Activated CD8-positive, alpha-beta memory T cell treated with anti-CD3 and anti-CD28 coated beads for 36 hours (primary cell): ENCODE results near the gene PSMD12. TPM values are rescaled to one million over a fixed set of nuclear protein-coding genes. Genes with fewer than 3 reads are reported as not detected.
"Not testable (repeated sequence)": the region's sequence is repeated elsewhere in the genome, so short reads cannot be mapped to it uniquely, and the experiment has no call there.

Source experiments
- CTCF ChIA-PET: fragments of 350-600 bp; sonication (Branson Sonifier 250); formaldehyde crosslinking; loops from one replicate; lab custom pipeline; 2021; ENCODE audit warnings: antibody characterized with exemption; lab: Charles Lee
- POLR2A ChIA-PET: fragments of 350-600 bp; sonication (Branson Sonifier 250); formaldehyde crosslinking; loops from one replicate; lab custom pipeline; 2021; ENCODE audit warnings: antibody characterized with exemption; lab: Charles Lee
- total RNA-seq, 2 experiments: library from RNA; stranded (reverse); gene quantifications; one replicate each; pipeline ENCODE4 v1.2.3, GENCODE V29; 2021

PSMD12 gene
- total RNA-seq, 2 experiments from 2014 or later, result 105 to 106 TPM

DNA sequence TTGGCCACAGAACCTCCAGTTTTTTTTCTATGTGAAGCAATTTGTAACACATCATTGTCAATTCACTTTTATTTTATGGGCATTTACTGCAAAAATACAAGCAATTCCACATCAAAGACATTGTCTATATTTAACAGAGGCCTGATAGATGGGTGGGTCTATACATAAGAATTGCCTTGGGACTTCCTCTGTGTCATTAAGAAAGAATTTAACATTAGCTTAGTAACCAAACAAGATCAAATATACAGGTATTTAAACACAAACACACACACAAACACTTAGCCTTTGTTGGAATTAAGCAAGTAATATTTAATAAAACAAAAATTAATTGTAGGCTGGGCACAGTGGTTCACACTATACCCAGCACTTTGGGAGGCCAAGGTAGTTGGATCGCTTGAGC, 6.4 kb upstream of the PSMD12 start:
- CTCF ChIA-PET, result interaction anchor here (0.6 to 1.3 kb wide), 3 partner anchors 103 to 282 kb away, joined by 3 to 4 read pairs (median 3); no protein-coding TSS in a partner anchor
- POLR2A ChIA-PET, result no interaction called here

DNA sequence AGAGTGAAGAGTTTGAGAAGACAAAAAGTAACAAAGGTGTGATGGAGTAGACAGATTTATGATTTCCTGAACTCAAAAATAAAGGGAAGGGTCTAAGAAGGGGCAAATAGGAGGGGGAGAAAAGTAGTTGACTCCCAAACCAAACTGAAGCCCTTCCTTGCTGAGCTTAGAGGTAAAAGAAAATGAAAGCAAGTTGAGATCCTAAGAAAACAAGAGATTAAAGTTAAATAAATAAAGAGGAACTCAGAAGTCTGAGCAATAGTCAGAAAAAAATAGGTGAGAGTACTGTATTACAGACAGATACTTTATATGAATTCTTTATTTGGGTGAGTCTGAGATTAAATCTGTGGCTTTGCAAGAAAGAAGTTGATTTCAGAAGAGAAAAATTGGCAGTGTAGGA, 3.3 kb upstream of the PSMD12 start:
- ChIA-PET POLR2A (no interaction called here), CTCF (interaction anchor here (1.2 to 1.8 kb wide), 2 partner anchors 9 to 106 kb away, joined by 3 to 4 read pairs; no protein-coding TSS in a partner anchor)

DNA sequence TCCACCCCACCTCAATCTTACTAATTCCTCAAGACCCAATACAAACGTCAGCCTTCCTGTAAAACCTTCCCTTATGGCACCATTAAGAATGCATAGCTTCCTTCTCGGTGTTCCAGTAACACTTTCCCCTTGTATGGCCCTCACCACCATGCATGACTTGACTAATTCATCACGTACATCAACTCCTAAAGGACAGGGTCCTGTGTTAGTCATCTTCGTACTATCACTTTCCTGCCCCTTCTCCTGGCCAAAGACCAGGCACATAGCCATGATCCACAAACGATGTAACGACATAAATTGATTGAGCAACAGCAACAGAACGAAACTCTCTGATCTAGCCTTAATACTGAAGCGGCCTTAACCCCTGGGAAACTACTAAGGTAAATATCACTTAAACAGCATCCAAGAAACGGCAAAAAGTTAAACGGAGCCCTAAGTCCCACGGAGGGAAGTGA, 612 bp downstream of the PSMD12 start:
- CTCF ChIA-PET, result interaction anchor here (0.7 to 1.8 kb wide), 6 partner anchors 9 to 300 kb away, joined by 3 to 8 read pairs (median 6); partner anchors contain the start of gene PITPNC1
- POLR2A ChIA-PET, result interaction anchor here (0.6 to 3.1 kb wide), 11 partner anchors 8 to 362 kb away, joined by 3 to 26 read pairs (median 4); partner anchors contain the start of gene PITPNC1

DNA sequence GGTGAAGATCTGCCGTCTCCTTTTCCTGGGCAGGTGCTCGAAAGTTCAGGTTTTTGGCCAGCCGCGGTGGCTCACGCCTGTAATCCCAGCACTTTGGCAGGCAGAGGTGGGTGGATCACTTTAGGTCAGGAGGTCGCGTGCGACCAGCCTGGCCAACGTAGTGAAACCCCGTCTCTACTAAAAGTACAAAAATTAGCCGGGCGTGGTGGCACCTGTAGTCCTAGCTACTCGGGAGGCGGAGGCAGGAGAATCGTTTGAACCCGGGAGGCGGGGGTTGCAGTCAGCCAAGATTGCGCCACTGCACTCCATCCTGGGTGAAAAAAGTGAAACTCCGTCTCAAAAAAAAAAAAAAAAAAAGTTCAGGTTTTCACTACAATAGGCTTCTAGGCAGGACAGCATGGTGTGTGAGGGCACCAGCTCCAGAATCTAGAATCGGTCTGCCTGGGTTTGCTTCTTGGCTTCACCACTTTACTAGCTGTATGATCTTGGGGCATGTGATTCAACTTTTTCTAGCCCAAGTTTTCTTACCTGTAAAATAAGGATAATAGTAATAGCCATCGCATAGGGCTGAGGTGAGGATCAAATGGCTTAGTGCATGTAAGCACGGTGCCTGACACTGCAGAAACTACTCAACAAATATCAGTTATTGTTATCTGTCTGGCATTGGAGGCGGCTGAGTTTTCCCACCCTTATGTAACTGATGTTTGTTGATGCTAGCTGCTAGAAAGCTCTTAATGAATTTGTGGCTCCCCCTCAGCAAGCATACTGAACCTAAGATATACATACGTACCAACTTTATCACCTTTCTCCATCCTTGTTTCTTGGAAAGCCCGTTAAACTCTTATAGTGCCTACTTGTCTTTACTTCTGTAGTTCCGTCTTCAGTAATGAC, 1.3 kb downstream of the PSMD12 start:
- POLR2A ChIA-PET, result interaction anchor here (0.6 to 3.1 kb wide), 12 partner anchors 8 to 499 kb away, joined by 3 to 26 read pairs (median 4); partner anchors contain the start of gene PITPNC1
- CTCF ChIA-PET, result interaction anchor here (0.7 to 2.0 kb wide), 8 partner anchors 10 to 301 kb away, joined by 3 to 8 read pairs (median 5); partner anchors contain the start of gene PITPNC1

DNA sequence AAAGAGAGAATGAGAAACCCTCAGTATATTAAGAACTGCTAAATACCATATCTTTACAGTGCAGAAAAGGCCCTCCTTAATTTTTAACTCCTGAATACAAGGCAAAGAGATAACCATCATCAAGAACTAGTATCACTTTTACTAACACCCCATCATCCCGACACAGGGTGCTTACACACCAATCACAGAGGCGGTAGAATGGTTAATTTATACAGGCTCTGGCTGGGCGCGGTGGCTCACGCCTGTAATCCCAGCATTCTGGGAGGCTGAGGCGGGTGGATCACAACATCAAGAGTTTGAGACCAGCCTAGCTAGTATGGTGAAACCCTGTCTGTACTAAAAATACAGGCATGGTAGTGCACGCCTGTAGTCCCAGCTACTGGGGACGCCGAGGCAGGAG, 4.2 kb downstream of the PSMD12 start:
- ChIA-PET POLR2A (no interaction called here), CTCF (interaction anchor here (0.7 to 1.7 kb wide), 3 partner anchors 13 to 69 kb away, joined by 3 to 7 read pairs (median 3); partner anchors contain the start of gene PITPNC1)

DNA sequence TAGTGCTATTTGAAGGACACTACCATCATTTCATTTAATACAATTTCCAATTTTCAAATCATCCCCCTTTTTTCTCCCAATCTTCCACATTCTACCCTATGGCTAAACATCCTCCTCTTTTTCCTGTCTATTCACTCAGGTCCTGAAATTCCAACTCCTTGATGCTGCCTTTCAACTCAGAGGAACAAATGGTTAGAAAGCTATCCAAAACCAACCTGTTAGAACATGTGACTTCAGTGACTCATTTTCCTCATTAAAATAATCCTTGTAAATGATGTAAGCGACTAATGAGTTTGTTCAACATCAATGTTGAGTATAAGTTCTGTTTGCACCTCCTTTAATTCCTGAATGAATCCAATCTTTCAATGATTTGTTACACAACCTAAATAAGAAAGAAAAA, 5.5 kb downstream of the PSMD12 start:
- ChIA-PET POLR2A (interaction anchor here (0.5 kb wide), 1 partner anchor 115 kb away, joined by 3 read pairs; no protein-coding TSS in a partner anchor), CTCF (interaction anchor here (1.5 kb wide), 1 partner anchor 18 kb away, joined by 7 read pairs; no protein-coding TSS in a partner anchor)

DNA sequence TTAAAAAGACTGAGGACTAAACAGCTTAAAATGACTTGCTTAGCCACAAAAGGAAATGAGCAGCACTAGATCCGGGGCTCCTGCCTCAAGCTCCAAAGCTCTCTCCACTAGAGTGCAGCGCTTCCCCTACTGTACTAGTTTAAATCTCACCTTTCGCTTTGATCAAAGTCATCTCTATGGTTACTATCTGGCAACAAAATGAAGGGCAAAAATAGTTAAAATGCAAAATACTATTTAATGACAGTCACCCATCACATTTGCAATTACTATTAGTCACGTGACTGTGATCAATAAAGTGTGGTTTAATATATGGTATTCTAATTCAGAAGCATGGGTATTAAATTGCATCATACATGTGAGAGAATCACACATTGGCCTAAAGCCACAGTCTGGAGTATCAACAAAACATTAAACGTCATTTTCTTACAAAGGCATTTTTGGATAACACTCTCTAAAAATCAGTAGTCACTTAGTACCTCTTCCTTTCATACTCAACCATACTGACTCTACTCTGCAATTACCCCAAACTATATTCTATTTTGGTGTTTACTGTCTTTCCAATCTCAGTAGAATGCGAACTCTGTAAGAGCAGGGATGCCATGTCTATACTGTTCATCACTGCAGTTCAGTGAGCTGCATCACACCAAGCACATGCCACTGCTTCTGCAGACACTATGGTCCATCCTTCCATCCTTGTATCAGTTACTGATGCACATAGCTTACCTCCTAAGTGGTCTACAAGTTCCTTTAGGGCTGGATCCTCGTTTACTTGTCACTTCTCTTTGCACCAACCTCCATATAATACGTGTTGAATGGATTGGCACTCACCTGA, 6.2 kb downstream of the PSMD12 start:
- ChIA-PET CTCF (interaction anchor here (0.5 to 1.5 kb wide), 4 partner anchors 7 to 473 kb away, joined by 3 to 7 read pairs (median 3); no protein-coding TSS in a partner anchor), POLR2A (interaction anchor here (0.5 kb wide), 1 partner anchor 115 kb away, joined by 3 read pairs; no protein-coding TSS in a partner anchor)

DNA sequence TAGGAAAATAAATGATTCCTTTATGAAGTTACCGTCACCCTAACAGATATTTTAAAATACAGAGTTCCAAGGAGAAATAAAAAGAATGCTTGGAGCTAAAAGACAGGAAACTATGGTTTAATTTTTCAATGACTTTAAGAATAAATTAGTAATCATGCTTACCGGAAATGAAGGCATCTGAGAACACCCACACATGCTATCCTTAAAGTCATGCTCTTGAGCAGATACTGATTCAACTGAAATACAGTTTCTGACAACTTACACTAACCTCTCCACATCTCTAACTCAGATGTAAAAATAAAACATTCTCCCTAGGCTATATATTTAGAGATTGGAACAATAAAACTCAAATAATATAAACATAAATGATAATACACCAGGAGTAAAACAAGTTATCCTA, 7.8 kb downstream of the PSMD12 start:
- POLR2A ChIA-PET, result interaction anchor here (0.7 kb wide), 4 partner anchors 18 to 540 kb away, joined by 3 to 10 read pairs (median 4); partner anchors contain the start of gene PITPNC1
- CTCF ChIA-PET, result interaction anchor here (0.7 to 1.2 kb wide), 4 partner anchors 16 to 262 kb away, joined by 3 to 4 read pairs (median 3); no protein-coding TSS in a partner anchor

DNA sequence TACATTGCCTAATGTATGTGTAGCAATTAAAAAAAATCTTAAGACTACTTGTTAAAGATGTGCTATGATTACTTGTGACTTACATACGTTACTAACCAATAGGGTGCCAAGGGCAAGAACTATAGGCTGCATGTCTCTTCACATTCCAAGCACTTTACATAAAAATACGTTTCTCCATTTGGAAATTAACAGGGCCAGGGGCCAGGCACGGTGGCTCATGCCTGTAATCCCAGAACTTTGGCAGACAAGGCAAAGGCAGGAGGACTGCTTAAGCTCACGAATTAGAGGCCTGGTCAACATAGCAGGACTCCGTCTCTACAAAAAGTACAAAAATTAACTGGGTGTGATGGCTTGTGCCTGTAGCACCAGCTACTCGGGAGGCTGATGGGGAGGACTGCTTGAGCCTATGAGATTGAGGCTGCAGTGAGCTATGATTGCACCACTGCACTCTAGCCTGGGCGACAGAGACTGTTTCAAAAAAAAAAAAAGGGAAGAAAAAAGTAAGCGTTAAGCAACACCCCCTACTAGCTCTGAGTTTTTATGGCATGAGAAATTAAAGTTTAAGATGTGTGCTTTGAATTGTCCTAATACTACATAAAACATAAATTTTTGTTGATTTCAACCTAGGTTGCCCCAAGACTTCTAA, 12.3 kb downstream of the PSMD12 start:
- CTCF ChIA-PET, result no interaction called here

DNA sequence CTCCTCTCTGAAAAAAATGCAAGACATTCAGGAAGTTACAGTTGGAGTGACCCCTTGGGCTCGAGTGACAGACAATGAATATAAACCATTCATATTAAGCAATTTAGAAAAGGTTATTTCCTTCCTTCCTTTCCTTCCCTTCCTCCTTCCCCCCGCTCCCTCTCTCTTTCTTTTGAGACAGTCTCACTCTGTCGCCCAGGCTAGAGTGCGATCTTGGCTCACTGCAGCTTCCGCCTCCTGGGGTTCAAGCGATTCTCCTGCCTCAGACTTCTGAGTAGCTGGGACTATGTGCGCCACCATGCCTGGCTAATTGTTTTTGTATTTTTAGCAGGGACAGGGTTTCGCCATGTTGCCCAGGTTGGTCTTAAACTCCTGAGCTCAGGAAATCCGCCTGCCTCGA, 13.2 kb downstream of the PSMD12 start:
- CTCF ChIA-PET, result no interaction called here
- POLR2A ChIA-PET, result no interaction called here

More for the DNA sequence above, 12.3 kb downstream of the PSMD12 start:
- POLR2A ChIA-PET, result no interaction called here

DNA sequence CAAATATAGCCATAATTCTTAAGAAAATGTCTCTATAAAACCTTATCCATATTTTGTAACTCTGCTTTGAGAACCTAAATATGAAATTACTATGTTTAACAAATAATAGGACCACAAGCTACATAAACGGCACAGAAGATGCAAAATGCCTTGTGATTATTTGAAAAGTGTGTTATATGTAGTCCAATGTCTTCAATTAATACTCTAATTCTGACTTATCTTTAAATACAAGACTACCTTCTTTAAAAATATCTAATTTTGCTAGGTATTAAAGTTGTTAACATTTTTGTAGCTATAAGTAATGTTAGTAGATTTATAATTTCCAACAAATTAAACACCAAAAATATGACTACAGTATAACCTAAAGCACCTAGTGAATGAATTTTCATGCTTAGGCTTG, 17.0 kb downstream of the PSMD12 start:
- CTCF ChIA-PET, result interaction anchor here (0.6 to 1.1 kb wide), 2 partner anchors 8 to 306 kb away, joined by 5 to 7 read pairs; no protein-coding TSS in a partner anchor
- POLR2A ChIA-PET, result no interaction called here

DNA sequence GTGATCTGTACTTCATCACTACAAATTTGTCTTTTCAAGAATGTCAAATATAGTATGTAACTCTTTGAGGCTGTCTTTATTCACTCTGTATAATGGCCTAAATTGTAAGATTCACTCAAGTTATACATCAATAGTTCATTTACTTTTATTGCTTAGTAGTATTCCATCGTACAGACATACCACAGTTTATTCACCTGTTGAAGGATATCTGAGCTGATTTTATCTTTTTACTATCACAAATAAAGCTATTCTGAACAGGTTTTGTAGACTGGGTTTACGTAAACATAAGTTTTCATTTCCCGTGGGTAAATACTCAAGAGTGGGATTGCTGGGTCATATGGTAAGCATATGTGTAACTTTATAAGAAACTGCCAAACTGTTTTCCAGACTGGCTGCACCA, 18.6 kb downstream of the PSMD12 start:
- POLR2A ChIA-PET, result no interaction called here
- CTCF ChIA-PET, result no interaction called here

DNA sequence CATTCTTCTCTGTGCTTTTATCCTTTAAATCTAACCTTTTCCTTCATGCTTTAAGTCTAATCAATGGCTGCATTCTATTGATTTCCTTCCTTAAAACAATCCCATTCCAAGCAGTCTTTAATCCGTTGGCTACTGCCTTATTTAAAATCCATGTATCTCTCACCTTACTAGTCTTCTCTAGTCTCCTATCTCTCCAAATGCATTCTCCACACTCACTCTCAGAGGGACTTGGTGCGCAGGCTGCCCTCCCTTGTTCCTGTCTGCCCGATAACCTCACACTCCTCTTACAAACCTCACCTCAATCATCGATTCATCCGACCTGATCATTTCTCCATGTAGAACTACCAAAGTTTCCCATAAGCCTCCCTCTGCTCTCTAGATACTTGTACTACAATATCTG, 23.1 kb downstream of the PSMD12 start:
- ChIA-PET POLR2A (no interaction called here), CTCF (no interaction called here)

DNA sequence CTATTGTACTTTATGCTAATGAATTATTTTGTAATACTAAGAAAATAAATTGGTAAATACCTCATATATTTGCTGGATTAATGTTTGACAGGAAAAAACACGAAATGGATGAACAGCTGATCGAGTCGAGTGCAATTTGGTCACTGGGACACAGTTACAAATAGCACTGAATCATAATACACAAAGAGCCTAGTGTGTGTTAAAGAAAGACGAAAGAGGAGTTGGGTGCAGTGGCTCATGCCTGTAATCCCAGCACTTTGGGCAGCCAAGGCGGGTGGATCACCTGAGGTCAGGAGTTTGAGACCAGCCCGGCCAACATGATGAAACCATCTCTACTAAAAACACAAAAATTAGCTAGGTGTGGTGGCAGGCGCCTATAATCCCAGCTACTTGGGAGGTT, 28.0 kb downstream of the PSMD12 start:
- CTCF ChIA-PET, POLR2A ChIA-PET: not testable (repeated sequence)

DNA sequence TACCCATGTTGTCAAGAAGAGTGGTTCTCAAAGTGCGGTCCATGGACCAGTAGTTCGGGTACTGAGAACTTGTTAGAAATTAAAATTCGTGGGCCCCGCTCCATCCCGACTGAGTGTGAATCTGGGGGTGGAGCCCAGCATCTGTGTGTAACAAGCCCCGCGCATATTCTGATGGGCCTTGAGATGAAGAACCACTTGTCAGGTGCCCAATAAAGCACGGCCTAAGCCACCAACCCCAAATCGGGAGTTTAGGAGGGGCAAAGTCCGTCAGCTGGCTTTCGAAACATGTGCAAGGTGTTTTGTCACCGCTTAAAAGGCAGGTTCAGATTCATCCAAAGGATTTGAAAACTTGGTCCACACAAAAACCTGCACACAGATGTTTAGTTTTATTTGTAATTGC, 29.5 kb downstream of the PSMD12 start:
- ChIA-PET CTCF (interaction anchor here (0.9 kb wide), 1 partner anchor 40 kb away, joined by 6 read pairs; no protein-coding TSS in a partner anchor), POLR2A (no interaction called here)

DNA sequence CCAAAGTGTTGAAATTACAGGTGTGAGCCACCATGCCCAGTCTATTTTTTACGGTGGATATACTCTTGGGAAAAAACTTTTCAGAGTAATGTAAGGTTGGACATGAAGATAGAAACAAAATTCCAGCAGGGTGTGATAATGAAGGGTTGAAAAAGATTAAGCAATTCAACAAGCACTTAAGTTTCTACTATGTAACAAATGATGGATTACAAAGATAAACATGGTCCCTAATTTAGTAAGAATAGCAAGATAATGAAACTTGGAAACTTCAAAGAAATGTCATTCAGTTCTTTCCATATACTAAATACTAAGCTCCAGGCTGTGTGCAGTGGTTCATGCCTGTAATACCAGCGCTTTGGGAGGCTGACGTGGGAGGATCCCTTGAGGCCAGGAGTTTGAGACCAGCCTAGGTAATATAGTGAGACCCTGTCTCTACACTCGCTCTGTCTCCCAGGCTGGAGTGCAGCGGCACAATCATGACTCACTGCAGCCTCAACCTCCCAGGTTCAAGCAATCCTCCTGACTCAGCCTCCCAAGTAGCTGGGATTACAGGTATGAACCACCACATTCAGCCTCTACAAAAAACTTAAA, 31.0 kb downstream of the PSMD12 start:
- ChIA-PET CTCF (interaction anchor here (0.7 kb wide), 5 partner anchors 186 to 1154 kb away, joined by 3 to 4 read pairs (median 3); no protein-coding TSS in a partner anchor), POLR2A (no interaction called here)

DNA sequence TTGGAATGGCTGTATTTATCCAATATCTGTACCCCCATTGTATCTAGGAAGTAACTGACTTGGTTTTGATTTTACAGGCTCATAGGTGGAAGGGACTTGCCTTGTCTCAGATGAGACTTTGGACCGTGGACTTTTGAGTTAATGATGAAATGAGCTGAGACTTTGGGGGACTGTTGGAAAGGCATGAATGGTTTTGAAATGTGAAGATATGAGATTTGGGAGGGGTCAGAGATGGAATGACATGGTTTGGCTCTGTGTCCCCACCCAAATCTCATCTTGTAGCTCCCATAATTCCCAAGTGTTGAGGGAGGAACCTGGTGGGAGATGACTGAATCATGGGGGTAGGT, 34.2 kb downstream of the PSMD12 start:
- POLR2A ChIA-PET, CTCF ChIA-PET: not testable (repeated sequence)
